ENCODE data around the gene FAM216B.

FAM216B gene

GRCh38 chr13:42832341-42833096 is 51.1 kb downstream of the FAM216B start:
- DNase-seq (ENCODE audit: low read depth in 1 of 2, low spot score in 1 of 2), result no peak

- DNase-seq (ENCODE audit: low read depth in 1 of 2, low spot score in 1 of 2), result no peak
Measured at GRCh38 chr13:42834946-42835345, 53.6 kb downstream of the FAM216B start.

GRCh38 chr13:42836930-42837690 is 55.7 kb downstream of the FAM216B start:
- no peak for DNase-seq (ENCODE audit: low read depth in 1 of 2, low spot score in 1 of 2)

Measured in activated CD4-positive, alpha-beta T cell treated with anti-CD3 and anti-CD28 coated beads, Interleukin-2, amount 50 U/mL, for 24 hours (primary cell).